Pancreas (tissue), 10 donors: ENCODE data around the gene ALMS1. TPM values are rescaled to one million over a fixed set of nuclear protein-coding genes. Genes with fewer than 3 reads are reported as not detected.
"Not testable (repeated sequence)": the region's sequence is repeated elsewhere in the genome, so short reads cannot be mapped to it uniquely, and the experiment has no call there.

Source experiments
- ATAC-seq, 4 donors: fragments of 200-7000 bp; cut with Tn5 transposase; one replicate each; pipeline versions ENCODE4 v1.8.0 to v1.9.1; 2020; ENCODE audit warnings: mild to moderate bottlenecking in 4 of 4, moderate library complexity in 4 of 4
- DNase-seq, 6 donors: peaks; one replicate each; pipeline ENCODE4 v3.0.0-alpha.2; 2020
- FAIRE-seq: peaks from 2 replicates; lab custom pipeline; 2012; peaks lifted over from hg19 to GRCh38; lab: Jason Lieb, UNC
- H3K27ac ChIP-seq, 4 donors: fragments of 200-600 bp; sonication (generic); 1 replicate in 3 of 4; 2 replicates in 1 of 4; pipeline versions ENCODE4 v1.5.0 to v1.8.0; 2020
- H3K27me3 ChIP-seq, 4 donors: fragments of 200-600 bp; one replicate each; pipeline ENCODE4 v1.8.0; 2021
- H3K36me3 ChIP-seq, 3 donors: fragments of 200-600 bp; sonication (generic) in 1 of 3; one replicate each; pipeline versions ENCODE4 v1.5.0 to v1.8.0; 2020 to 2021
- H3K4me1 ChIP-seq, 3 donors: fragments of 200-600 bp; one replicate each; pipeline ENCODE4 v1.8.0; 2021
- H3K4me3 ChIP-seq, 4 donors: fragments of 200-600 bp; sonication (generic) in 2 of 4; one replicate each; pipeline versions ENCODE4 v1.5.0 to v1.8.0; 2020 to 2021
- H3K9me3 ChIP-seq, 4 donors: fragments of 200-600 bp; one replicate each; pipeline ENCODE4 v1.8.0; 2021
- WGBS, 2 donors: extraction: QIAGEN DNeasy Blood & Tissue Kit; methylation state at CpG; one replicate each; pipeline ENCODE4 v1.1.7; 2013; 5-methylcytosine and 5-hydroxymethylcytosine counted together
- intact Hi-C, 3 donors: fragments of 100-400 bp; cut with DNase I; formaldehyde crosslinking; loops; one replicate each; pipeline versions ENCODE4 v1.11.1 to v1.14.2; 2022
- polyA plus RNA-seq, 2 donors: library from polyadenylated mRNA; stranded (reverse); fragments of 200-250 nt; gene quantifications; one replicate each; pipeline ENCODE4 v1.2.3, GENCODE V29; 2013
- total RNA-seq, 6 donors: library from RNA; stranded (reverse); fragmentation: NEBNext Ultra II Directional in 4 of 6; extraction: Animal tissue kit (Norgen Biotek cat#: 25700) in 4 of 6; gene quantifications; one replicate each; pipeline versions ENCODE4 v1.2.1 to v1.2.4, GENCODE V29; 2021 to 2023
- TF ChIP-seq, protein P1 (sequence below), 4 donors: fragments of 200-600 bp; sonication (generic) in 3 of 4; IDR thresholded peaks; one replicate each; pipeline versions ENCODE4 v1.5.0 to v1.8.0; 2021; ENCODE audit warnings: antibody characterized with exemption in 4 of 4
- donor health status: healthy with polysubstance abuse.
- donor health status: DM: no; HTN: no; CAD: no; lungs with moderate emphysema.
- donor health status: DM: no; HTN: no; CAD: no.
- donor health status: control.
- donor health status: control.
- donor health status: Bipolar disorder and iron deficiency.
- donor health status: DM: yes; HTN: yes; CAD: no.
- donor health status: DM: no; HTN: no; CAD: no.
- donor health status: DM: no; HTN: no; CAD: no.
- donor health status: DM: yes; HTN: yes; CAD: no.

ALMS1 gene
- total and polyA plus RNA-seq, 8 donors = 7.8 to 19.8 (median 13.3) TPM

DNA sequence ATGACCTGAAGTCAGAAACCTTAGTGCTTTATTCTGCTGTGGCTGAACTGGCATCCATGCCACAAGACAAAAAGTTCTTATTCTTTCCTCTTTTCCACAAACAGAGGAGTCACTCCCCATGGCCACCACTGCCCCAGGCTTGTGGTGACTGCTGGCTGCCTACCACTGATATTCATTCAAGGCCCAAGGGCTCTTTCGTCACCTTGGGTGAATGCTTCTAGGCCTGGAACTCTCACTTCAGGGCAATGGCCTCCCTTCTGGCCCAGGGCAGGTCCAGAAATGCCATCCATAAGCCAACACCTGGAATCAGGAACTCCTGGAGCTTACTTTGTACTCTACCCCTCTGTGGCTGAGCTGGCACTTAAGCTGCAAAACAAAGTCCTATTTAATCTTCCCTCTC lies 146.7 kb downstream of the ALMS1 start:
- 97 to 100% methylated on average over 1 of the region's 1 CpG for WGBS, 2 donors
- Histone ChIP-seq H3K27me3 (no peaks in the 10 kb centered on the region), H3K36me3 (no peaks in the 10 kb centered on the region), H3K4me1 (no peaks in the 10 kb centered on the region), H3K4me3 (no peak overlapping the region), H3K27ac (no peak overlapping the region), H3K9me3 (no peaks in the 10 kb centered on the region)
- intact Hi-C loops = no loop called here
- ATAC-seq = no peak
- no peak for FAIRE-seq
- TF ChIP-seq, protein P1, sequence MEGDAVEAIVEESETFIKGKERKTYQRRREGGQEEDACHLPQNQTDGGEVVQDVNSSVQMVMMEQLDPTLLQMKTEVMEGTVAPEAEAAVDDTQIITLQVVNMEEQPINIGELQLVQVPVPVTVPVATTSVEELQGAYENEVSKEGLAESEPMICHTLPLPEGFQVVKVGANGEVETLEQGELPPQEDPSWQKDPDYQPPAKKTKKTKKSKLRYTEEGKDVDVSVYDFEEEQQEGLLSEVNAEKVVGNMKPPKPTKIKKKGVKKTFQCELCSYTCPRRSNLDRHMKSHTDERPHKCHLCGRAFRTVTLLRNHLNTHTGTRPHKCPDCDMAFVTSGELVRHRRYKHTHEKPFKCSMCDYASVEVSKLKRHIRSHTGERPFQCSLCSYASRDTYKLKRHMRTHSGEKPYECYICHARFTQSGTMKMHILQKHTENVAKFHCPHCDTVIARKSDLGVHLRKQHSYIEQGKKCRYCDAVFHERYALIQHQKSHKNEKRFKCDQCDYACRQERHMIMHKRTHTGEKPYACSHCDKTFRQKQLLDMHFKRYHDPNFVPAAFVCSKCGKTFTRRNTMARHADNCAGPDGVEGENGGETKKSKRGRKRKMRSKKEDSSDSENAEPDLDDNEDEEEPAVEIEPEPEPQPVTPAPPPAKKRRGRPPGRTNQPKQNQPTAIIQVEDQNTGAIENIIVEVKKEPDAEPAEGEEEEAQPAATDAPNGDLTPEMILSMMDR (IDR thresholded peaks at IDR 0.05) = no peak
- no peak for DNase-seq

DNA sequence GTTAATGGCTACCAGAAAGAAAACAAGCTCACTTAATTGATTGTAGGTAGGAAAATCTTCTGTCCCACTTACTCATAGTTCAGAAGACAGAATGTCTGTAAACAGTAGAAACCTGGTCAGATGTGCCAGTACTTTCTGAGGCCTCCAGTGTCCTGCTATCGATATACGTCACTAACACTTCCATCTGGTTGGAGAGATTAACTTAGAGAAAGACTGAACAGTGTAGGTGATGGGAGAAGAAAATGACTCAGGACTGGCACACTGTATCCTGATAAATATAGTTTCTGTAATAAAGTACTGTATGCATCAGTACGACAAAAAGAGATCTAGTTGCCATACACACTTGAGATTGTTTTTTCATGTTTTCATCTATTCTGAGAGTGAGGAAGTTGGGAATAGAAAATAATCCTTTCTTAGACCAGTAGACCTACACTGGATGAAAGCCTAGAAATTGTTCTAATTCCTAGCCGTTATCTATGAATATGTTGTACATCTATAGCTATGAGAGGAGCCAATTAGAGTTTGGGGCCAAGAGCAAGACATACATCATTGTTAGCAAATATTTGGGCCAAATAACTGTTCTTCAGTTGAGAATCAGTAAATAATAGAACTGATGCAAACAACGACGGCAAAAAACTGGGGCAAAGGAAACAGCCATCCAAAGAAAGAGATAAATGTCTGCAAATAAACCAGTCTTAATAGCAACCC lies 150.7 kb downstream of the ALMS1 start:
- TF ChIP-seq, protein P1 (IDR thresholded peaks at IDR 0.05) = no peak
- Histone ChIP-seq H3K27ac (no peak overlapping the region), H3K4me3 (no peak overlapping the region), H3K27me3 (no peaks in the 10 kb centered on the region), H3K36me3 (peaks cover 0 to 9% (median 0%) of the 10 kb centered on the region in 3 donors), H3K9me3 (no peaks in the 10 kb centered on the region), H3K4me1 (no peaks in the 10 kb centered on the region)
- WGBS, 2 donors = 95 to 97% methylated on average over 6 of the region's 6 CpGs
- intact Hi-C loops = no loop called here
- FAIRE-seq = no peak
- no peak for ATAC-seq
- DNase-seq = no peak

DNA sequence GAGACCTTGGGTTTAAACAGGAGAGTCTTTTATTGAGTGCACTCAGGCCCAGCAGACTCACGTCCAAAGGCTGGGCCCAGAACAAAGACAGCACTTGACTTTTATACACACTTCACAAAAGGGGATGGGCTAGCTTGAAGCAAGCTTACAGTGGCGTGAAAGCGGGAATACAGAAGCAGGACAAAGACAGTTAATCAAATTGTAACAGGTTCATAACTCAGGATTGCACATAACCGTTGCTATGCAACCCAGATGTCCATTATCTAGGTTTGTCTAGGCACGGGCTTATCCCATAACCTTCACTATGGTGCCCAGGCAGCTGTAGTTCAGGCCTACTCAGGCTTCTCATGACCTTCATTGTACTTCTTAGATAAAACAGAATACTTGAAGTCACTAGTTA lies 175.2 kb downstream of the ALMS1 start:
- DNase-seq (peak in 1 of 6 donors; percentile 5), FAIRE-seq (peak; percentile 80)
- intact Hi-C loops, ATAC-seq, H3K4me3 ChIP-seq, H3K27ac ChIP-seq, H3K27me3 ChIP-seq, H3K9me3 ChIP-seq, H3K36me3 ChIP-seq, H3K4me1 ChIP-seq: not testable (repeated sequence)
- 44 to 46% methylated on average over 5 of the region's 5 CpGs for WGBS, 2 donors

DNA sequence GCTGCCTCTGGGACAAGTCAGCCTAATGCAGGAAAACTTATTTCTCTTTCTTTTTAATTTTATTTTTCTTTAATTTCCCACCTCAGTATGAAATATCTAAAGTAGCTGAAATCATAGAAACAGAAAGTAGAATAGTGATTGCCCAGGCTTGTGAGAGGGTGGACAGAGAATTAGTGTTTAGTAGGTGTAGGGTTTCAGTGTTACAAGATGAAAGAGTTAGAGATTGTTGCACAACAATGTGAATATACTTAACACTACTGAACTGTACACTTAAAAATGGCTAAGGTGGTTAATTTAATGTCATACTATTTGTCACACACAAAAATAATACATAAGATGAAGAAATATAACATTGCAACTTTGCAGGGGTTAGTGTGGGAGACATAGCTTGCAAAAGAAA lies 175.8 kb downstream of the ALMS1 start:
- H3K9me3 ChIP-seq = no peaks in the 10 kb centered on the region
- no peak for FAIRE-seq
- TF ChIP-seq, protein P1 (IDR thresholded peaks at IDR 0.05) = no peak
- no peaks in the 10 kb centered on the region for H3K4me1 ChIP-seq
- H3K27me3 ChIP-seq = no peaks in the 10 kb centered on the region
- no peak overlapping the region for H3K4me3 ChIP-seq
- no peak for DNase-seq
- ATAC-seq = no peak
- no peaks in the 10 kb centered on the region for H3K36me3 ChIP-seq
- intact Hi-C loops = no loop called here
- no peak overlapping the region for H3K27ac ChIP-seq

DNA sequence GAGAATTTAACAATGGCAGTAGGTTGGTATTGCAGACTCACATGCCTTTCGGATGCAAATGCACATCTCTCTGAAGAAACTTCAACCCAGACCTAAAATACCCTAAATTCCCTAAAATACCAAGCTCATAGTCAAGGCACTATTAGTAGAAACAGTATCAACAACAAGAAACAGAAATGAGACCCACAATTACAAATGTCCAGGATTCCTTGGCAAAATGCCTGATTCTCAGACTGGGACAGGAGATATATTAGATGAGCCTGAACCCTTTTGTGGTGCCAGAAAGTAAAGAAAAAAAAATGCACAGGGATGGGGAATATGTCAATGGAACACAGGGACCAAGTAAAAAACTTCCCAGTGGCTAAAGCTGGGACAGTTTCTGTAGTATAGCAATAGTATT lies 179.3 kb downstream of the ALMS1 start:
- H3K36me3 ChIP-seq = no peaks in the 10 kb centered on the region
- DNase-seq (no peak), FAIRE-seq (no peak), ATAC-seq (no peak)
- no peaks in the 10 kb centered on the region for H3K9me3 ChIP-seq
- no peaks in the 10 kb centered on the region for H3K27me3 ChIP-seq
- no peak overlapping the region for H3K4me3 ChIP-seq
- TF ChIP-seq, protein P1 (IDR thresholded peaks at IDR 0.05) = no peak
- no peaks in the 10 kb centered on the region for H3K4me1 ChIP-seq
- no peak overlapping the region for H3K27ac ChIP-seq
- intact Hi-C loops = no loop called here
- WGBS, 2 donors = 100% methylated on average over 1 of the region's 1 CpG
